Fibroblast of mammary gland (primary cell): ENCODE measurements around the gene IL32.
"Not testable (repeated sequence)": the region's sequence is repeated elsewhere in the genome, so short reads cannot be mapped to it uniquely, and the experiment has no call there.

Experiments used
- DNase-seq: peaks from one replicate; pipeline ENCODE4 v3.0.0-alpha.2; 2010; ENCODE audit warnings: low read depth
- H3K4me3 ChIP-seq: 2 replicates; pipeline ENCODE4 v1.5.1; 2011; ENCODE audit warnings: low read depth, mild to moderate bottlenecking, low read length, moderate library complexity; ENCODE audit not compliant: control insufficient read depth
- TF ChIP-seq, protein P1 (sequence below): conservative IDR thresholded peaks from 2 replicates; pipeline ENCODE4 v1.5.1; 2011; ENCODE audit warnings: low read depth, low read length, inconsistent platforms; ENCODE audit not compliant: control insufficient read depth, insufficient read depth

The IL32 gene

DNA sequence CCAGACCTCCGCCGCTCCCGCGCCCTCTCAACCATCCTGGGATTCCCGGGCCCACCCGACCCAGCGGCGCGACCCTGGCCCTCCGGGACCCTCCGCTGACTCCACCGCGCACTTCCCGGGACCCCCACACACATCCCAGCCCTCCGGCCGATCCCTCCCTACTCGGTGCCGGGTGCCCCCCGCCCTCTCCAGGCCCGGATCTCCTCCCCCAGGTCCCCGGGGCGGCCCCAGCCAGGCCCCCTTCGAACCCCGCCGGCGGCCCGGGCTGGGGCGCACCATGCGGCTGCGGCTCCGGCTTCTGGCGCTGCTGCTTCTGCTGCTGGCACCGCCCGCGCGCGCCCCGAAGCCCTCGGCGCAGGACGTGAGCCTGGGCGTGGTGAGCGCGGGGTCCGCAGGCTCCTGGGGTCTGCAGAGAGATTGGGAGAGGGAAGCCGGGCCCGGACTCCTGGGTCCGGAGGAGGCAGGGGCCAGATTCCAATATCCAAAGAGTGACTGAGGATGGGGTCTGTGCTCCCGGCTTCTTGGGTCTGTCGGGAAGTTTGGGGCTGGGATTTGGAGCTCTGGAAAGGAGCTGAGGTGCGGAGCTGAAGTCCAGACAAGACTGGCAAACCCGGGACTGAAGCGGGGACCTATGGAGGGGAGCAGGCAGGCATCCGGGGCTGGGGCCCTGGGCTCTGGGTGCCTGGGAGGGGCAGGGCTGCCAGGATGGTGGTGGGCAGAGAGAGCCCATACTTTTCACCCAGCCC is 18.6 kb upstream of the IL32 start:
- TF ChIP-seq, protein P1, sequence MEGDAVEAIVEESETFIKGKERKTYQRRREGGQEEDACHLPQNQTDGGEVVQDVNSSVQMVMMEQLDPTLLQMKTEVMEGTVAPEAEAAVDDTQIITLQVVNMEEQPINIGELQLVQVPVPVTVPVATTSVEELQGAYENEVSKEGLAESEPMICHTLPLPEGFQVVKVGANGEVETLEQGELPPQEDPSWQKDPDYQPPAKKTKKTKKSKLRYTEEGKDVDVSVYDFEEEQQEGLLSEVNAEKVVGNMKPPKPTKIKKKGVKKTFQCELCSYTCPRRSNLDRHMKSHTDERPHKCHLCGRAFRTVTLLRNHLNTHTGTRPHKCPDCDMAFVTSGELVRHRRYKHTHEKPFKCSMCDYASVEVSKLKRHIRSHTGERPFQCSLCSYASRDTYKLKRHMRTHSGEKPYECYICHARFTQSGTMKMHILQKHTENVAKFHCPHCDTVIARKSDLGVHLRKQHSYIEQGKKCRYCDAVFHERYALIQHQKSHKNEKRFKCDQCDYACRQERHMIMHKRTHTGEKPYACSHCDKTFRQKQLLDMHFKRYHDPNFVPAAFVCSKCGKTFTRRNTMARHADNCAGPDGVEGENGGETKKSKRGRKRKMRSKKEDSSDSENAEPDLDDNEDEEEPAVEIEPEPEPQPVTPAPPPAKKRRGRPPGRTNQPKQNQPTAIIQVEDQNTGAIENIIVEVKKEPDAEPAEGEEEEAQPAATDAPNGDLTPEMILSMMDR: no peak
- no peak for DNase-seq
- H3K4me3 ChIP-seq: no peak overlapping the region

DNA sequence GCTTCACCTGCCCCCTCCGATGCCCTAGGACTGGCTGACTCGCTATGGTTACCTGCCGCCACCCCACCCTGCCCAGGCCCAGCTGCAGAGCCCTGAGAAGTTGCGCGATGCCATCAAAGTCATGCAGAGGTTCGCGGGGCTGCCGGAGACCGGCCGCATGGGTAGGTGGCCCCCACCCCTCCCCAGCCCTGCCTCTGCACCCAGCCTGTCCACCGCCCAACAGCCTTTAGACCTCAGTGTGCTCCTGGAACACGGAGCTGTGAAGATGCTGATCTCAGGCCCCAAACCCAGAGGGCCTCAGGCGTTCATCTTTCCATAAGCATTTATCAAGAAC is 18.1 kb upstream of the IL32 start:
- no peak overlapping the region for H3K4me3 ChIP-seq
- TF ChIP-seq, protein P1: no peak
- no peak for DNase-seq

DNA sequence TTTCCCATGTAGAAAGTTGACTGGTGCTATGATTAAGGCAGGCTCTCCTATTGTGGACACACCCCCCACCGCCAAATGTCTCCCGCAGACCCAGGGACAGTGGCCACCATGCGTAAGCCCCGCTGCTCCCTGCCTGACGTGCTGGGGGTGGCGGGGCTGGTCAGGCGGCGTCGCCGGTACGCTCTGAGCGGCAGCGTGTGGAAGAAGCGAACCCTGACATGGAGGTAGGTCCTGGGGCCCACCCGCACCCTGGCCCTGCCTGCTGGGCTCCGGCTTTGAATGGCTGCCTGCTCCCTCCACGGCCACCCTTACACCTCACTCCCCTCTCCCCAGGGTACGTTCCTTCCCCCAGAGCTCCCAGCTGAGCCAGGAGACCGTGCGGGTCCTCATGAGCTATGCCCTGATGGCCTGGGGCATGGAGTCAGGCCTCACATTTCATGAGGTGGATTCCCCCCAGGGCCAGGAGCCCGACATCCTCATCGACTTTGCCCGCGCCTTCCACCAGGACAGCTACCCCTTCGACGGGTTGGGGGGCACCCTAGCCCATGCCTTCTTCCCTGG is 15.4 kb upstream of the IL32 start:
- TF ChIP-seq, protein P1: no peak
- H3K4me3 ChIP-seq: no peak overlapping the region
- no peak for DNase-seq

DNA sequence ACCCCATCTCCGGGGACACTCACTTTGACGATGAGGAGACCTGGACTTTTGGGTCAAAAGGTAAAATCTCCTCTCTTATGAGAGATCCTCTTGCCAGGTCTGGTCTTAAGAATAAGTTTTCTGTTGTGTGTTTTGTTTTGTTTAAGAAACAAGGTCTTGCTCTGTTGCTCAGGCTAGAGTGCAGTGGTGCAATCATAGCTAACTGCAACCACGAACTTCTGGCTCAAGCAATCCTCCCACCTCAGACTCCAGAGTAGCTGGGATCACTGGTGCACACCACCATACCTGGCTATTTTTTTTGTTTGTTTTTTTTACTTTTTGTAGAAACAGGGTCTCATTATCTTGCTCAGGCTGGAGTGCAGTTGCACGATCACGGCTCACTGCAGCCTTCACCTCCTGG is 15.0 kb upstream of the IL32 start:
- no peak for DNase-seq
- TF ChIP-seq, protein P1: no peak
- no peak overlapping the region for H3K4me3 ChIP-seq

DNA sequence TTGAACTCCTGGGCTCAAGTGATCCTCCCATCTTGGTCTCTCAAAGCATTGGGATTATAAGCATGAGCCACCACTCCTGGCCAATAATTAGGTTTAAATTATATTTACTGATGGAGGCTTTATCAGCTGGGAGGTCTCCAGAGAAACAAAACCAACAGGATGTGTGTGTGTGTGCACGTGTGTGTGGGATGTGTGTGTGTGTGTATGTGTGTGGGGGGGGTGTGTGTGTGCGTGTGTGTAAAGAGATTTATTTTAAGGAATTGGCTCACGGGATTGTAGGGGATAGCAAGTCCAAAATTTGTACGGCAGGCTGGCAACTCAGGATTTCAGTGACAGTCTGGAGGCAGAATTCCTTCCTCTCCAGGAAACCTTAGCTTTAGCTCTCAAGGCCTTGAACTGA is 14.4 kb upstream of the IL32 start:
- no peak for DNase-seq
- no peak overlapping the region for H3K4me3 ChIP-seq

DNA sequence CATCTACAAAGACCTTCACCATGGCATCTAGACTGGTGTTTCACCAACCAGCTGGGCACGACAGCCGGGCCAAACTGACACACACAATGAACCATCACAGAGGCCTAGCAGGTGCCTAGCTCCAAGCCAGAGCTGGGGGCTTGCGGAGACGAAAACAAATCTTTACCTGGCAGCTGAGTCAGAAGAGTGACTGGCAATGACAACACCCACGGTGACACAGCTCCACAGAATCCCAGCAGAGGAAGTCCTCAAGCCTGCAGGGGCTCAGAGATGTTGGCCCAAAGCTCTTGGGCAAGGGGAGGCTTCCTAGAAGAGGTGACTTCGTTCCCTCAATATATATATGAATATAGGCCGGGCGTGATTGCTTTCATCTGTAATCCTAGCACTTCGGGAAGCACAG is 13.9 kb upstream of the IL32 start:
- TF ChIP-seq, protein P1: no peak
- H3K4me3 ChIP-seq: no peak overlapping the region
- no peak for DNase-seq

More for the DNA sequence above, 14.4 kb upstream of the IL32 start:
- TF ChIP-seq, protein P1: no peak

DNA sequence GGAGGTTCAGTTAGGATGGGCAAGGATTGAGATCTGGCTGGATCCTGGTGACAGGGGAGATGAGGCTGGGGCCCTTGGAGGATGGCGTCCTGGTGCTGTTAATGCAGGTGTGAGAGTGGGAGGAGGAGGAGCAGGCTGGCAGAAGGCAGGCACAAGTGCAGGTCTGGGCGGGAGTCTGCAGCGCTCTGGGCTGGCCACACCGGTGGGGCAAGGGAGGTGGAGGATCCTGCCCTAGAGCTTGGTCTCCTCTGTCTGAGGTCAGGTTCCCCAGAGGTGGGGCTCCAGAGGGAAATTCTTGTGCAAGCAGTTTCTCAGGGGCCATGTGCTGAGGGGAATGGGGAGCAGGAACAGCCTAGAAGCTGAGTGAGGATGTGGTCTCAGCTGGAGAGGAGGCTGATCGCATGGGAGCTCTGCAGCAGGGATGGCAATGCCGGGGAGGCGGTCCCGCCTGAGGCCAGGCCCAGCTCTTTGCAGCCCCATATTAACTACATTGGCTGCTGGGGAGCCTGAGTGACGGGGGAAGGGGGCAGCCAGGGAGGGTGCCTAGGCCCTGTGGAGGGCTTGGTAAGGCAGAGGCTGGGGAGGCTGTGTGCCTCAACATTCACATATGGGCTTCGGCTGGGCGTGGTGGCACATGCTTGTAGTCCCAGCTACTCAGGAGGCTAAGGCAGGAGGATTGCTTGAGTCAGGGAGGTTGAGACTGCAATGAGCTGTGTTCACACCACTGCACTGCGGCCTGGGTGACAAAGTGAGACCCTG is 12.7 kb upstream of the IL32 start:
- not testable (repeated sequence) for H3K4me3 ChIP-seq, DNase-seq

DNA sequence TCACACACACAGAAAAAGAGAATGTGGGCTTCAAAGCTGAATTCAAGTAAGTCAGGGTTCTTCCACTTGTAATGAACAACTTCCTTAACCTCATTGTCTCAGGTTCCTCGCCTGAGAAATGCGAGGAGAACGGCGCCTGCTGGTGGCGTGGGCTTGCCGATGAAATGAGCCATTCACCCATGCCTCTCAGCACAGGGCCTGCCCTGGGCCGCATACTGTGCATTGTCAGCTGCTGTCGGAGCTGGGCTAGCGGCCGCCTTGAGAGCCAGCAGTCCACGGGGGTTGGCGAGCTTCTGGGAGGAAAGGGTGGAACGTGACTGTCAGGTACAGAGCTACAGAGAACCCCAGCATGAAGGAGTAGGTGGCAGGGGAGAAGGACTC is 12.1 kb upstream of the IL32 start:
- not testable (repeated sequence) for H3K4me3 ChIP-seq

More for the DNA sequence above, 12.1 kb upstream of the IL32 start:
- not testable (repeated sequence) for DNase-seq
